IPS-20b (cell line): ENCODE data around the gene OR10V1.

Source experiments
- H3K27ac ChIP-seq: one replicate; pipeline ENCODE4 v1.5.1; 2013; ENCODE audit warnings: low read length
- H3K27me3 ChIP-seq: 2 replicates; pipeline ENCODE4 v1.6.1; 2013; ENCODE audit warnings: mild to moderate bottlenecking, low read length, inconsistent platforms; ENCODE audit not compliant: insufficient read depth
- H3K36me3 ChIP-seq: 2 replicates; pipeline ENCODE4 v1.6.1; 2013; ENCODE audit warnings: low read depth, mild to moderate bottlenecking, inconsistent platforms, low read length, moderate library complexity; ENCODE audit not compliant: insufficient read depth
- H3K4me1 ChIP-seq: 2 replicates; pipeline ENCODE4 v1.6.1; 2013; ENCODE audit warnings: mild to moderate bottlenecking, control low read depth, inconsistent platforms, low read length, moderate library complexity; ENCODE audit not compliant: insufficient read depth
- H3K4me3 ChIP-seq: 2 replicates; pipeline ENCODE4 v1.5.1; 2013; ENCODE audit warnings: mild to moderate bottlenecking, low read length, inconsistent platforms
- H3K9ac ChIP-seq: 2 replicates; pipeline ENCODE4 v1.6.1; 2013; ENCODE audit warnings: low read depth, mild to moderate bottlenecking, inconsistent platforms, low read length, moderate library complexity
- H3K9me3 ChIP-seq: 2 replicates; pipeline ENCODE4 v1.6.1; 2013; ENCODE audit warnings: mild to moderate bottlenecking, low read depth, low read length, inconsistent platforms; ENCODE audit not compliant: insufficient read depth

Gene OR10V1

GRCh38 chr11:59713745-59714144 is at the start of gene OR10V1:
TSS of gene OR10V1 (minus strand) at chr11:59713845. CDS start at chr11:59713845, 0 bp downstream.
- Histone ChIP-seq H3K36me3 (no peaks in the 10 kb centered on the region), H3K9me3 (no peaks in the 10 kb centered on the region), H3K4me3 (no peak within 1 kb of the TSS), H3K27me3 (no peaks in the 10 kb centered on the region), H3K4me1 (no peaks in the 10 kb centered on the region), H3K27ac (no peak within 1 kb of the TSS), H3K9ac (no peak within 1 kb of the TSS)

- H3K4me1 ChIP-seq: peaks cover 3% of the 10 kb centered on the region; the same call in 1 of the 2 replicates
- H3K4me3 ChIP-seq: no peak overlapping the region
- no peaks in the 10 kb centered on the region for H3K27me3 ChIP-seq
- no peak overlapping the region for H3K9ac ChIP-seq
- H3K9me3 ChIP-seq: no peaks in the 10 kb centered on the region
- H3K27ac ChIP-seq: no peak overlapping the region
- no peaks in the 10 kb centered on the region; the same call in 1 of the 2 replicates for H3K36me3 ChIP-seq
Observed at GRCh38 chr11:59761993-59762392, 48.3 kb upstream of the OR10V1 start.

GRCh38 chr11:59760771-59761170 is 47.1 kb upstream of the OR10V1 start:
- H3K27ac ChIP-seq: no peak overlapping the region
- no peak overlapping the region for H3K4me3 ChIP-seq
- H3K9ac ChIP-seq: no peak overlapping the region
- no peaks in the 10 kb centered on the region; the same call in 1 of the 2 replicates for H3K36me3 ChIP-seq
- H3K27me3 ChIP-seq: no peaks in the 10 kb centered on the region
- H3K9me3 ChIP-seq: no peaks in the 10 kb centered on the region
- H3K4me1 ChIP-seq: peaks cover 12% of the 10 kb centered on the region; the same call in 1 of the 2 replicates

- no peak overlapping the region for H3K4me3 ChIP-seq
- H3K4me1 ChIP-seq: peaks cover 12% of the 10 kb centered on the region; the same call in 1 of the 2 replicates
- no peak overlapping the region for H3K27ac ChIP-seq
- no peaks in the 10 kb centered on the region for H3K9me3 ChIP-seq
- no peak overlapping the region for H3K9ac ChIP-seq
- H3K36me3 ChIP-seq: no peaks in the 10 kb centered on the region; the same call in 1 of the 2 replicates
- no peaks in the 10 kb centered on the region for H3K27me3 ChIP-seq
Observed at GRCh38 chr11:59759900-59760299, 46.3 kb upstream of the OR10V1 start.

GRCh38 chr11:59758401-59759037 is 44.9 kb upstream of the OR10V1 start:
- H3K4me1 ChIP-seq: peaks cover 12% of the 10 kb centered on the region; the same call in 1 of the 2 replicates
- no peak overlapping the region for H3K27ac ChIP-seq
- no peaks in the 10 kb centered on the region; the same call in 1 of the 2 replicates for H3K36me3 ChIP-seq
- no peak overlapping the region for H3K9ac ChIP-seq
- H3K9me3 ChIP-seq: no peaks in the 10 kb centered on the region
- no peak overlapping the region for H3K4me3 ChIP-seq
- peaks cover 8% of the 10 kb centered on the region; the same call in 1 of the 2 replicates for H3K27me3 ChIP-seq

GRCh38 chr11:59756845-59757244 is 43.2 kb upstream of the OR10V1 start:
- H3K27ac ChIP-seq: no peak overlapping the region
- H3K36me3 ChIP-seq: no peaks in the 10 kb centered on the region
- peaks cover 8% of the 10 kb centered on the region; the same call in 1 of the 2 replicates for H3K27me3 ChIP-seq
- H3K9me3 ChIP-seq: no peaks in the 10 kb centered on the region
- peaks cover 12% of the 10 kb centered on the region; the same call in 1 of the 2 replicates for H3K4me1 ChIP-seq
- peak overlapping the region; percentile 87 for H3K4me3 ChIP-seq
- no peak overlapping the region; the same call in 1 of the 2 replicates for H3K9ac ChIP-seq

- H3K9ac ChIP-seq: peak overlapping the region; percentile 85; the same call in 1 of the 2 replicates
- no peaks in the 10 kb centered on the region for H3K9me3 ChIP-seq
- peaks cover 8% of the 10 kb centered on the region; the same call in 1 of the 2 replicates for H3K27me3 ChIP-seq
- peaks cover 12% of the 10 kb centered on the region; the same call in 1 of the 2 replicates for H3K4me1 ChIP-seq
- H3K36me3 ChIP-seq: no peaks in the 10 kb centered on the region
- peak overlapping the region; percentile 87 for H3K4me3 ChIP-seq
- H3K27ac ChIP-seq: no peak overlapping the region
Observed at GRCh38 chr11:59756558-59756840, 42.9 kb upstream of the OR10V1 start.

- Histone ChIP-seq H3K9ac (peak overlapping the region; percentile 85; the same call in 1 of the 2 replicates), H3K27ac (no peak overlapping the region), H3K9me3 (no peaks in the 10 kb centered on the region), H3K4me3 (peak overlapping the region; percentile 87), H3K4me1 (peaks cover 12% of the 10 kb centered on the region; the same call in 1 of the 2 replicates), H3K36me3 (no peaks in the 10 kb centered on the region), H3K27me3 (peaks cover 8% of the 10 kb centered on the region; the same call in 1 of the 2 replicates)
Observed at GRCh38 chr11:59755701-59756557, 42.3 kb upstream of the OR10V1 start.

GRCh38 chr11:59754859-59755700 is 41.4 kb upstream of the OR10V1 start, which contains the start of gene STX3:
TSS of gene STX3 (plus strand) at chr11:59755376. CDS start at chr11:59755606, 230 bp downstream.
- Histone ChIP-seq H3K4me1 (peaks cover 12% of the 10 kb centered on the region; the same call in 1 of the 2 replicates), H3K4me3 (peak within 1 kb of the TSS; percentile 87), H3K9ac (peak within 1 kb of the TSS; percentile 85; the same call in 1 of the 2 replicates), H3K27ac (no peak within 1 kb of the TSS), H3K9me3 (no peaks in the 10 kb centered on the region), H3K36me3 (no peaks in the 10 kb centered on the region), H3K27me3 (peaks cover 8% of the 10 kb centered on the region; the same call in 1 of the 2 replicates)

GRCh38 chr11:59754494-59754858 is 40.8 kb upstream of the OR10V1 start:
- Histone ChIP-seq H3K36me3 (no peaks in the 10 kb centered on the region), H3K9ac (peak overlapping the region; percentile 81; the same call in 1 of the 2 replicates), H3K9me3 (no peaks in the 10 kb centered on the region), H3K27ac (no peak overlapping the region), H3K4me1 (peaks cover 12% of the 10 kb centered on the region; the same call in 1 of the 2 replicates), H3K27me3 (peaks cover 8% of the 10 kb centered on the region; the same call in 1 of the 2 replicates), H3K4me3 (peak overlapping the region; percentile 87)
